ENCODE results near the gene ID1.
"Not testable (repeated sequence)": the region's sequence is repeated elsewhere in the genome, so short reads cannot be mapped to it uniquely, and the experiment has no call there.

The ID1 gene

GRCh38 chr20:31573555-31574321 is 31.4 kb upstream of the ID1 start:
- no peak for DNase-seq

- not testable (repeated sequence) for DNase-seq
Observed at GRCh38 chr20:31574986-31575385, 30.1 kb upstream of the ID1 start.

GRCh38 chr20:31576751-31577150 is 28.3 kb upstream of the ID1 start:
- no peak for DNase-seq

- no peak for DNase-seq
Observed at GRCh38 chr20:31577194-31577593, 27.9 kb upstream of the ID1 start.

GRCh38 chr20:31578448-31579138 is 26.5 kb upstream of the ID1 start:
- DNase-seq, result no peak

GRCh38 chr20:31579245-31579644 is 25.8 kb upstream of the ID1 start:
- DNase-seq, result no peak

- DNase-seq, result not testable (repeated sequence)
Observed at GRCh38 chr20:31579941-31580651, 25.0 kb upstream of the ID1 start.

- no peak for DNase-seq
Observed at GRCh38 chr20:31580706-31581105, 24.4 kb upstream of the ID1 start.

GRCh38 chr20:31581391-31581790 is 23.7 kb upstream of the ID1 start:
- DNase-seq, result no peak

- peak; percentile 60 for DNase-seq
Observed at GRCh38 chr20:31587545-31588389, 17.3 kb upstream of the ID1 start.

- DNase-seq, result no peak
Observed at GRCh38 chr20:31590717-31591225, 14.3 kb upstream of the ID1 start.

- no peak for DNase-seq
Observed at GRCh38 chr20:31593221-31594001, 11.7 kb upstream of the ID1 start.

- no peak for DNase-seq
Observed at GRCh38 chr20:31594002-31594557, 11.0 kb upstream of the ID1 start.

- DNase-seq, result no peak
Observed at GRCh38 chr20:31594558-31595379, 10.3 kb upstream of the ID1 start.

GRCh38 chr20:31595380-31595653 is 9.8 kb upstream of the ID1 start:
- DNase-seq, result no peak

GRCh38 chr20:31595654-31596411 is 9.3 kb upstream of the ID1 start:
- no peak for DNase-seq

GRCh38 chr20:31596412-31596715 is 8.7 kb upstream of the ID1 start:
- not testable (repeated sequence) for DNase-seq

GRCh38 chr20:31596831-31597480 is 8.1 kb upstream of the ID1 start:
- DNase-seq, result no peak

GRCh38 chr20:31597481-31597855 is 7.6 kb upstream of the ID1 start:
- DNase-seq, result no peak

- DNase-seq, result no peak
Observed at GRCh38 chr20:31602431-31602778, 2.7 kb upstream of the ID1 start.
